Measurements from ENCODE around the gene COLGALT1.

The COLGALT1 gene

DNA sequence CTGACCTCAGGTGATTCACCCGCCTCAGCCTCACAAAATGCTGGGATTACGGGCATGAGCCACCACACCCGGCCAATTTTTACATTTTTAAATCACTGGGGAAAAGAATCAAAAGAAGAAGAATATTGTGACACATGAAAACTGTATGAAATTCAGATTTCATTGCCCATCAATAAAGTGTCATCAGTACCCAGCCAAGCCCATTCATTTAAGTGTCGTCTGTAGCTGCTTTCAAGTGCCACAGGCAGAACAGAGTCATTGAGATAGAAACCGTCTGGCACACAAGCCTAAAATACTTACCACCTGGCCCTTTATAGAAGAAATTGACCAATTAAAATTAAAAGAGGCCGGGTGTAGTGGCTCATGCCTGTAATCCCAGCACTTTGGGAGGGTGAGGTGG, 15.3 kb downstream of the COLGALT1 start:
- no peak overlapping the region for H3K4me3 ChIP-seq (ENCODE audit: low read depth, low read length)
- DNase-seq (ENCODE audit: low read depth): no peak
- TF ChIP-seq, protein P1, sequence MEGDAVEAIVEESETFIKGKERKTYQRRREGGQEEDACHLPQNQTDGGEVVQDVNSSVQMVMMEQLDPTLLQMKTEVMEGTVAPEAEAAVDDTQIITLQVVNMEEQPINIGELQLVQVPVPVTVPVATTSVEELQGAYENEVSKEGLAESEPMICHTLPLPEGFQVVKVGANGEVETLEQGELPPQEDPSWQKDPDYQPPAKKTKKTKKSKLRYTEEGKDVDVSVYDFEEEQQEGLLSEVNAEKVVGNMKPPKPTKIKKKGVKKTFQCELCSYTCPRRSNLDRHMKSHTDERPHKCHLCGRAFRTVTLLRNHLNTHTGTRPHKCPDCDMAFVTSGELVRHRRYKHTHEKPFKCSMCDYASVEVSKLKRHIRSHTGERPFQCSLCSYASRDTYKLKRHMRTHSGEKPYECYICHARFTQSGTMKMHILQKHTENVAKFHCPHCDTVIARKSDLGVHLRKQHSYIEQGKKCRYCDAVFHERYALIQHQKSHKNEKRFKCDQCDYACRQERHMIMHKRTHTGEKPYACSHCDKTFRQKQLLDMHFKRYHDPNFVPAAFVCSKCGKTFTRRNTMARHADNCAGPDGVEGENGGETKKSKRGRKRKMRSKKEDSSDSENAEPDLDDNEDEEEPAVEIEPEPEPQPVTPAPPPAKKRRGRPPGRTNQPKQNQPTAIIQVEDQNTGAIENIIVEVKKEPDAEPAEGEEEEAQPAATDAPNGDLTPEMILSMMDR (IDR thresholded peaks at IDR 0.05; ENCODE audit: control insufficient read depth, extremely low read depth, insufficient read depth): no peak

DNA sequence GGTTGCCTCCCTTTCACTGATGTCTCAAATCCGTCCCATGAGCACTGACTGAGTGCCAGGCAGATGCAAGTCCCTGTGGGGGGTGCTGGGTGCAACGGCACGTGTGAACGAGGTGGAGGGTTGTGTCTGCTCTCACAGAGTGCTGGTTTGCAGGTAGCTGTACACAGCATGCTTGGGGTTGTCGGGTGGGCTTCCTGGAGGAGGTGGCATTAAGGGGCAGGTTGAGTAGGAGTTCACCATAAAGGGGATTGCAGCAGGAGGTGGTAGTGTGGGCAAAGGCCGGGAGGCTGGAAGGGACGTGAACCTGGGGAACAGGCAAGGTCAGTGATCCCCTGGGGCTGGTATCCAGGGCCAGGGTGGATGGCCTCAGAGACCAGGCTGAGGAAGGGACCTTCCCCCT, 17.2 kb downstream of the COLGALT1 start:
- TF ChIP-seq, protein P1 (IDR thresholded peaks at IDR 0.05; ENCODE audit: control insufficient read depth, extremely low read depth, insufficient read depth): no peak
- no peak for DNase-seq (ENCODE audit: low read depth)

DNA sequence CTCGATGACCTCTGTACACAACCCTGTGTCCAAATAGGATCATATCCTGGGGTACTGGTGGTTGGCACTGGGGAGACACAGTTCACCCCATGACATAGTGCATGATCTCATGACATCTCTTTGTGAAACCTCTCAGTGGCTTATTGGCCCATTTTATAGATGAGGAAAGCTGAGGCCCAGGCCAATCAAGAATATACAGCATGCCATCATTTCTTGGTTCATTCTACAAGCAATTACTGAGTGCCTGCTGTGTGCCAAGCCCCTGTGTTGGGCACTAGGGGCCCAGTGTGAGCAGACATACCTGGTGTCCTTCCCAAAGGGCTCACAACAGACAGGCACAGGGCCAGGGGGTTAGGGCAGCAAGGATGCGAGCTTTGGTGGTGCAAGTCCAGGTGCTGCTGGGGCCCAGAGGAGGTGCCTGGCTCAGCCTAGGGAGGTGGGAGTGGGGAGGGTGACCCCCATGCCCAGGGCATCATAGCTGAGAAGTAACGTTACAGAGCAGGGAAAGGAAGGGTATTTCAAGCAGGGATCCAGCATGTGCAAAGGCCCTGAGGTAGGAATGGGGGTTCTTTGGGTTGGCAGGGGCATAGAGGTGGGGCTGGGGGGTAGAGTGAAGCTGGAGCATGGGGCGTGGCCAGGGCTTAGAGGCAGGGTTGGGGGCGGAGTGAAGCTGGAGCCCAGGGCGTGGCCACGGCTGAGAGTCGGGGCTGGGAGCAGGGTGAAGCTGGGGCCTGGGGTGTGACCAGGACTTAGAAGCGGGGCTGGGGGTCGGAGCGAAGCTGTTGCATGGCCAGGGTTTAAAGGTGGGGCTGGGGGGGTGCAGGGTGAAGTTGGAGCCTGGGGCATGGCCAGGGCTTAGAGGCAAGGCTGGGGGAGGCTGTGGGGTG, 20.7 kb downstream of the COLGALT1 start:
- no peak for DNase-seq (ENCODE audit: low read depth)
- TF ChIP-seq, protein P1 (IDR thresholded peaks at IDR 0.05; ENCODE audit: control insufficient read depth, extremely low read depth, insufficient read depth): no peak
- H3K4me3 ChIP-seq (ENCODE audit: low read depth, low read length): no peak overlapping the region

More for the DNA sequence above, 17.2 kb downstream of the COLGALT1 start:
- no peak overlapping the region for H3K4me3 ChIP-seq (ENCODE audit: low read depth, low read length)

DNA sequence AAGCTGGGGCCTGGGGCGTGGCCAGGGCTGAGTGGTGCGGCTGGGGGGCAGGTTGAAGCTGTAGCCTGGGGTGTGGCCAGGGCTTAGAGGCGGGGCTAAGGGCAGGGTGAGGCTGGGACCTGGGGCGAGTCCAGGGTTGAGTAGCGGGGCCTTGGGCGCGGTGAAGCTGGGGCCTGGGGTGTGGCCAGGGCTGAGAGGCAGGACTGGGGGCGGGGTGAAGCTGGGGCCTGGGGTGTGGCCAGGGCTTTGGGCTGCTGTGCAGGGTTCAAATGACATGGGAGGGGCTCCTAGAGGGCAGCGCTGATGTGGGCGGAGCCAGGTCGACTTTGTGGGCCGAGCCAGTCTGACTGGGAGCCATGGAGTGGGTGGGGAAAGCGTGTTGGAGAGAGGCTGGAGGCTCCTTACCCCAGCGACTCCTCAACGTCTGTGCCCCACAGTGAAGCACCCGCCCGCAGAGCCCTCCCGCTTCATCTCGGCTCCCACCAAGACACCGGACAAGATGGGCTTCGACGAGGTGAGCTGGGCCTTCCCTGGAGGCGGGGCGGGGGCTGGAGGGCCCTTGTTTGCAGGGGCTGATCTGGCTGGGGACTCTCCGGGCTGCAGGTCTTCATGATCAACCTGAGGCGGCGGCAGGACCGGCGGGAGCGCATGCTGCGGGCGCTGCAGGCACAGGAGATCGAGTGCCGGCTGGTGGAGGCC, 21.5 kb downstream of the COLGALT1 start:
- DNase-seq (ENCODE audit: low read depth): no peak
- TF ChIP-seq, protein P1 (IDR thresholded peaks at IDR 0.05; ENCODE audit: control insufficient read depth, extremely low read depth, insufficient read depth): no peak
- no peak overlapping the region for H3K4me3 ChIP-seq (ENCODE audit: low read depth, low read length)

DNA sequence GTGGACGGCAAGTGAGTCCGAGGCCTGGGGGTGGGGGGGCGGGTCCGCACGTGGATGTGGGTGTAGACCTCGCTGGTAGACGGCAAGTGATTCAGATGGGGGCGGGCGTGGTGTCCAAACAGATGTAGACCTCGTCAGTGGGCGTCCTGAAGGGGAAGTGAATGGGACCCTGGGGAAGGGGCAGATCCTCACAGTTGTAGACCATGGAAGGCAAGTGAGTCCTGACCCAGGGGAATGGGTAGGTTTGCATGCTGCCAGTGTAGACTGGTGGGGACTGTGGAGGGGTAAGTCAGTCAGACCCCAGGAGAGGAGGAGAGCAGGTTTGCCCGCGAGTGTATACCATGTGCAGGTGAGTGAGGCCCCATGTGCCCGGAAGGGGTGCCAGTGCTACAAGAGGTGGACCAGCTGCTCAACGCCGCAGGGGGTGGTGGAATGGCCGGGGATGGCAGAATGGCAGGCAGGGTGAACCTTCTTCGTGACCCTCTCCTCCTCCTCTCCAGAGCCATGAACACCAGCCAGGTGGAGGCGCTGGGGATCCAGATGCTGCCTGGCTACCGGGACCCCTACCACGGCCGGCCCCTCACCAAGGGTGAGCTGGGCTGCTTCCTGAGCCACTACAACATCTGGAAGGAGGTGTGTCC, 22.1 kb downstream of the COLGALT1 start:
- TF ChIP-seq, protein P1 (IDR thresholded peaks at IDR 0.05; ENCODE audit: control insufficient read depth, extremely low read depth, insufficient read depth): no peak
- no peak for DNase-seq (ENCODE audit: low read depth)
- no peak overlapping the region for H3K4me3 ChIP-seq (ENCODE audit: low read depth, low read length)

DNA sequence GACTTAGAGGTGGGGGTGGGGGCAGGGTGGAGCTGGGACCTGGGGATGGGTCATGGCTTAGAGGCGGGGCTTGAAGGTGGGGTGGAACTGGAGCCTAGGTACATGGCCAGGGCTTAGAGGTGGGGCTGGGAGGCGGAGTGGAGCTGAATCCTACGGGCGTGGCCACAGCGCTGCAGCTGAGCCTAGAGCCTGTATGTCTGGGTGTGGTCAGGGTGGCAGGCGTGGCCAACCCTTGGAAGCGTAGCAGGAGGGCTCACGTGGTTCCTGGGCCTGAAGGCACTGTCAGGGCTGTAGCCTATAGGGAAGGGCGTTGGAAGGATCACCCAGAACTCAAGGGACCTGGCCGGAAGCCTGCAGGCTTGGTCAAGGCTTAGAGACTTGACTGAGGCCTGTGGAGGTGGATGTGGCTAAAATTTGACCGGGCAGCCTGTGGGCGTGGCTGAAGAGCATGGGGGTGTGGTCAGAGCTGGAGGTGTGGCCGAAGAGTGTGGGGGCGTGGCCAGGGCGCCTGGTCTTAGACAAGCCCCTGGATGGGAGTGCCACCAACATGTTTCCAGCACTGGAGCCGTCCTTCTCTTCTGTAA, 24.3 kb downstream of the COLGALT1 start:
- TF ChIP-seq, protein P1 (IDR thresholded peaks at IDR 0.05; ENCODE audit: control insufficient read depth, extremely low read depth, insufficient read depth): no peak
- H3K4me3 ChIP-seq (ENCODE audit: low read depth, low read length): no peak overlapping the region
- no peak for DNase-seq (ENCODE audit: low read depth)
